GM12891 (cell line): ENCODE results near the gene BCL2.
A peak's percentile ranks its signal among the peaks of the same experiment; 100 is the strongest.

Source experiments
- PAX5 ChIP-seq: IDR thresholded peaks from 2 replicates; pipeline ENCODE4 v1.6.1; 2011; ENCODE audit warnings: low read length, moderate library complexity, mild to moderate bottlenecking; ENCODE audit not compliant: insufficient read depth, severe bottlenecking
- POLR2A ChIP-seq: IDR thresholded peaks from 2 replicates; pipeline ENCODE4 v1.6.1; 2011; ENCODE audit warnings: low read depth, low read length, control low read depth
- POLR2AphosphoS5 ChIP-seq: IDR thresholded peaks from 2 replicates; pipeline ENCODE4 v1.6.1; 2011; ENCODE audit warnings: low read depth, low read length, control low read depth
- POU2F2 ChIP-seq: IDR thresholded peaks from 2 replicates; pipeline ENCODE4 v1.6.1; 2011; ENCODE audit warnings: low read depth, mild to moderate bottlenecking, control low read depth, low read length, moderate library complexity
- SPI1 ChIP-seq: IDR thresholded peaks from 2 replicates; pipeline ENCODE4 v1.6.1; 2011; ENCODE audit warnings: low read depth, low read length, control low read depth
- TAF1 ChIP-seq: IDR thresholded peaks from 2 replicates; pipeline ENCODE4 v1.6.1; 2011; ENCODE audit warnings: low read depth, low read length, control low read depth

DNA sequence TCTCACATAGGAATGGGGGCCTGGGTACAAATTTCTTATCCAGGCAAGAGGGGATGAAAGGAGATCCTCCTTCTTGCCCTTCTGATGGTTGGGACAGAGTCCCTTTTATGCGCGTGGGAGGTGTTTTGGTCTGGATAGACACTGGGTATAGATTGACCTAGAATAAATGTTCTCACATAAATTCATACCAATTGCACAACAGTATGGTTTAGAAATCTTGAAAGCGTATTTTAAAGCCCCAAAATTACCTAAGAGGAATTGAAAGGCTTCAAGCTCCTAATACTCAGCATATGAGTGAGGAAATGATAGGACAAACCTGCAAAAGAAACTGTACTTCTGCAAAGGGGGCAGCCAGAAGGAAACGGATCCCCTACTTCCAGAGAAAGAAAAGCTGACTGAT is 2.6 kb upstream of the BCL2 start:
- TF ChIP-seq POLR2A (no peak), POLR2AphosphoS5 (no peak), TAF1 (no peak), PAX5 (no peak), SPI1 (peak; percentile 30; the same call in 1 of the 2 replicates), POU2F2 (no peak)
